Erythroblast (primary cell): ENCODE measurements around the gene PCDHB11.
"Not testable (repeated sequence)": the region's sequence is repeated elsewhere in the genome, so short reads cannot be mapped to it uniquely, and the experiment has no call there.

Experiments used
- GATA1 ChIP-seq: IDR thresholded peaks from 2 replicates; pipeline ENCODE4 v1.6.1; 2011; ENCODE audit warnings: low read depth, mild to moderate bottlenecking, control low read depth, low read length, moderate library complexity
- POLR2A ChIP-seq: IDR thresholded peaks from 2 replicates; pipeline ENCODE4 v1.6.1; 2011; ENCODE audit warnings: mild to moderate bottlenecking, low read length

GRCh38 chr5:141235922-141236321 is 36.5 kb downstream of the PCDHB11 start:
- not testable (repeated sequence) for TF ChIP-seq POLR2A, GATA1
